ENCODE data around the gene CCDC85A.

GRCh38 chr2:56314796-56315195, 131.0 kb downstream of the CCDC85A start:
- TF ChIP-seq CTCF (IDR thresholded peaks at IDR 0.05) (no peak), EP300 (IDR thresholded peaks at IDR 0.05) (no peak), POLR2A (IDR thresholded peaks at IDR 0.05) (no peak)

Measured in ovary (tissue), 3 donors.